Fibroblast of villous mesenchyme (primary cell): ENCODE measurements around the gene PITPNC1. TPM values are rescaled to one million over a fixed set of nuclear protein-coding genes. Genes with fewer than 3 reads are reported as not detected.

Experiments used
- DNase-seq: peaks from one replicate; pipeline ENCODE4 v3.0.0-alpha.2; 2010; ENCODE audit warnings: low read depth
- H3K4me3 ChIP-seq: 2 replicates; pipeline ENCODE4 v1.5.1; 2011; ENCODE audit warnings: low read depth, mild to moderate bottlenecking, low read length
- CTCF ChIP-seq: IDR thresholded peaks from 2 replicates; pipeline ENCODE4 v1.5.1; 2012; ENCODE audit warnings: low read depth, mild to moderate bottlenecking, low read length; ENCODE audit not compliant: insufficient read depth
- total RNA-seq: library from RNA; depleted of rRNA; stranded (reverse); fragments of >200 nt; gene quantifications from 2 replicates; pipeline ENCODE4 v1.2.3, GENCODE V29; 2012

Gene PITPNC1
- total RNA-seq, 1 donor = 4.3 TPM

DNA sequence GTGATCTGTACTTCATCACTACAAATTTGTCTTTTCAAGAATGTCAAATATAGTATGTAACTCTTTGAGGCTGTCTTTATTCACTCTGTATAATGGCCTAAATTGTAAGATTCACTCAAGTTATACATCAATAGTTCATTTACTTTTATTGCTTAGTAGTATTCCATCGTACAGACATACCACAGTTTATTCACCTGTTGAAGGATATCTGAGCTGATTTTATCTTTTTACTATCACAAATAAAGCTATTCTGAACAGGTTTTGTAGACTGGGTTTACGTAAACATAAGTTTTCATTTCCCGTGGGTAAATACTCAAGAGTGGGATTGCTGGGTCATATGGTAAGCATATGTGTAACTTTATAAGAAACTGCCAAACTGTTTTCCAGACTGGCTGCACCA lies 29.3 kb upstream of the PITPNC1 start:
- TF ChIP-seq CTCF = no peak
- no peak for DNase-seq
- H3K4me3 ChIP-seq = no peak overlapping the region

DNA sequence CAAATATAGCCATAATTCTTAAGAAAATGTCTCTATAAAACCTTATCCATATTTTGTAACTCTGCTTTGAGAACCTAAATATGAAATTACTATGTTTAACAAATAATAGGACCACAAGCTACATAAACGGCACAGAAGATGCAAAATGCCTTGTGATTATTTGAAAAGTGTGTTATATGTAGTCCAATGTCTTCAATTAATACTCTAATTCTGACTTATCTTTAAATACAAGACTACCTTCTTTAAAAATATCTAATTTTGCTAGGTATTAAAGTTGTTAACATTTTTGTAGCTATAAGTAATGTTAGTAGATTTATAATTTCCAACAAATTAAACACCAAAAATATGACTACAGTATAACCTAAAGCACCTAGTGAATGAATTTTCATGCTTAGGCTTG lies 27.7 kb upstream of the PITPNC1 start:
- TF ChIP-seq CTCF = no peak
- no peak overlapping the region for H3K4me3 ChIP-seq
- no peak for DNase-seq

GRCh38 chr17:67353161-67353560 lies 23.9 kb upstream of the PITPNC1 start:
- no peak overlapping the region for H3K4me3 ChIP-seq
- no peak for DNase-seq
- no peak for TF ChIP-seq CTCF

DNA sequence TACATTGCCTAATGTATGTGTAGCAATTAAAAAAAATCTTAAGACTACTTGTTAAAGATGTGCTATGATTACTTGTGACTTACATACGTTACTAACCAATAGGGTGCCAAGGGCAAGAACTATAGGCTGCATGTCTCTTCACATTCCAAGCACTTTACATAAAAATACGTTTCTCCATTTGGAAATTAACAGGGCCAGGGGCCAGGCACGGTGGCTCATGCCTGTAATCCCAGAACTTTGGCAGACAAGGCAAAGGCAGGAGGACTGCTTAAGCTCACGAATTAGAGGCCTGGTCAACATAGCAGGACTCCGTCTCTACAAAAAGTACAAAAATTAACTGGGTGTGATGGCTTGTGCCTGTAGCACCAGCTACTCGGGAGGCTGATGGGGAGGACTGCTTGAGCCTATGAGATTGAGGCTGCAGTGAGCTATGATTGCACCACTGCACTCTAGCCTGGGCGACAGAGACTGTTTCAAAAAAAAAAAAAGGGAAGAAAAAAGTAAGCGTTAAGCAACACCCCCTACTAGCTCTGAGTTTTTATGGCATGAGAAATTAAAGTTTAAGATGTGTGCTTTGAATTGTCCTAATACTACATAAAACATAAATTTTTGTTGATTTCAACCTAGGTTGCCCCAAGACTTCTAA lies 23.0 kb upstream of the PITPNC1 start:
- no peak for DNase-seq
- no peak overlapping the region for H3K4me3 ChIP-seq
- no peak for TF ChIP-seq CTCF

DNA sequence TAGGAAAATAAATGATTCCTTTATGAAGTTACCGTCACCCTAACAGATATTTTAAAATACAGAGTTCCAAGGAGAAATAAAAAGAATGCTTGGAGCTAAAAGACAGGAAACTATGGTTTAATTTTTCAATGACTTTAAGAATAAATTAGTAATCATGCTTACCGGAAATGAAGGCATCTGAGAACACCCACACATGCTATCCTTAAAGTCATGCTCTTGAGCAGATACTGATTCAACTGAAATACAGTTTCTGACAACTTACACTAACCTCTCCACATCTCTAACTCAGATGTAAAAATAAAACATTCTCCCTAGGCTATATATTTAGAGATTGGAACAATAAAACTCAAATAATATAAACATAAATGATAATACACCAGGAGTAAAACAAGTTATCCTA lies 18.5 kb upstream of the PITPNC1 start:
- TF ChIP-seq CTCF = no peak
- DNase-seq = no peak
- no peak overlapping the region for H3K4me3 ChIP-seq

GRCh38 chr17:67359960-67360791 lies 16.9 kb upstream of the PITPNC1 start:
- no peak for DNase-seq
- H3K4me3 ChIP-seq = no peak overlapping the region
- peak; percentile 28 for TF ChIP-seq CTCF

DNA sequence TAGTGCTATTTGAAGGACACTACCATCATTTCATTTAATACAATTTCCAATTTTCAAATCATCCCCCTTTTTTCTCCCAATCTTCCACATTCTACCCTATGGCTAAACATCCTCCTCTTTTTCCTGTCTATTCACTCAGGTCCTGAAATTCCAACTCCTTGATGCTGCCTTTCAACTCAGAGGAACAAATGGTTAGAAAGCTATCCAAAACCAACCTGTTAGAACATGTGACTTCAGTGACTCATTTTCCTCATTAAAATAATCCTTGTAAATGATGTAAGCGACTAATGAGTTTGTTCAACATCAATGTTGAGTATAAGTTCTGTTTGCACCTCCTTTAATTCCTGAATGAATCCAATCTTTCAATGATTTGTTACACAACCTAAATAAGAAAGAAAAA lies 16.2 kb upstream of the PITPNC1 start:
- DNase-seq = no peak
- TF ChIP-seq CTCF = no peak
- no peak overlapping the region for H3K4me3 ChIP-seq
